OCI-LY7 (cell line): Measurements from ENCODE around the gene SLC6A18. TPM values are rescaled to one million over a fixed set of nuclear protein-coding genes. Genes with fewer than 3 reads are reported as not detected.

Experiments used
- BruUV-seq: library from RNA; stranded (reverse); fragments of 400-500 nt; replicated peaks from 2 replicates; lab custom pipeline; 2021; lab: Mats Ljungman, UMichigan
- CTCF ChIA-PET: fragments of 300-600 bp; sonication (Branson Sonifier 250); formaldehyde crosslinking; loops from one replicate; lab custom pipeline; 2022; ENCODE audit warnings: antibody characterized with exemption; ENCODE audit not compliant: unreplicated experiment; lab: Charles Lee
- POLR2A ChIA-PET: fragments of 300-600 bp; sonication (Branson Sonifier 250); formaldehyde crosslinking; loops from one replicate; lab custom pipeline; 2022; ENCODE audit warnings: antibody characterized with exemption; lab: Charles Lee
- DNase-seq: peaks from one replicate; pipeline ENCODE4 v3.0.0-alpha.2; 2015; ENCODE audit warnings: low spot score
- H2AFZ ChIP-seq: fragments of 200-600 bp; sonication (generic), shearing (Covaris generic); 2 replicates; pipeline ENCODE4 v1.6.1; 2014; ENCODE audit warnings: mild to moderate bottlenecking, antibody characterized with exemption, low read length, moderate library complexity
- H3K27ac ChIP-seq: fragments of 200-600 bp; sonication (generic); 2 replicates; pipeline ENCODE4 v1.5.1; 2014; ENCODE audit warnings: mixed run types, low read depth, mild to moderate bottlenecking, moderate library complexity, low read length, inconsistent platforms; ENCODE audit not compliant: poor library complexity, severe bottlenecking
- H3K36me3 ChIP-seq: fragments of 200-600 bp; sonication (generic); 2 replicates; pipeline ENCODE4 v1.6.1; 2014; ENCODE audit warnings: mild to moderate bottlenecking, antibody characterized with exemption, low read length, moderate library complexity, mixed read lengths; ENCODE audit not compliant: insufficient read depth
- H3K4me1 ChIP-seq: fragments of 200-600 bp; sonication (generic); 2 replicates; pipeline ENCODE4 v1.5.1; 2014; ENCODE audit warnings: mild to moderate bottlenecking, low read length; ENCODE audit not compliant: insufficient read depth, poor library complexity, severe bottlenecking
- H3K4me2 ChIP-seq: fragments of 200-600 bp; sonication (generic); 2 replicates; pipeline ENCODE4 v1.6.1; 2014; ENCODE audit warnings: mild to moderate bottlenecking, low read length
- H3K4me3 ChIP-seq: fragments of 200-600 bp; sonication (generic); 2 replicates; pipeline ENCODE4 v1.5.1; 2014; ENCODE audit warnings: mild to moderate bottlenecking, low read depth, low read length; ENCODE audit not compliant: poor library complexity, severe bottlenecking
- H3K79me2 ChIP-seq: fragments of 200-600 bp; sonication (generic); 2 replicates; pipeline ENCODE4 v1.6.1; 2016; ENCODE audit warnings: low read depth, mild to moderate bottlenecking, low read length, moderate library complexity, mixed read lengths; ENCODE audit not compliant: insufficient read depth
- H3K9me2 ChIP-seq: fragments of 200-600 bp; sonication (generic); 2 replicates; pipeline ENCODE4 v1.6.1; 2016; ENCODE audit warnings: mild to moderate bottlenecking, low read length, mixed read lengths; ENCODE audit not compliant: insufficient read depth
- H3K9me3 ChIP-seq: fragments of 200-600 bp; sonication (generic); 2 replicates; pipeline ENCODE4 v1.6.1; 2014; ENCODE audit warnings: mild to moderate bottlenecking, mixed run types, low read length, mixed read lengths
- H4K20me1 ChIP-seq: fragments of 200-600 bp; sonication (generic); 2 replicates; pipeline ENCODE4 v1.6.1; 2014; ENCODE audit warnings: mild to moderate bottlenecking, antibody characterized with exemption, low read length, moderate library complexity, mixed read lengths; ENCODE audit not compliant: insufficient read depth
- CTCF ChIP-seq: fragments of 200-600 bp; sonication (generic); conservative IDR thresholded peaks from 2 replicates; pipeline ENCODE4 v1.5.1; 2014; ENCODE audit warnings: mild to moderate bottlenecking, antibody characterized with exemption, low read length, moderate library complexity, mixed read lengths
- EZH2phosphoT487 ChIP-seq: fragments of 200-600 bp; sonication (generic); IDR thresholded peaks from 2 replicates; pipeline ENCODE4 v1.6.1; 2018; ENCODE audit warnings: low read depth, borderline replicate concordance, mild to moderate bottlenecking, mixed run types, antibody characterized with exemption, low read length, moderate library complexity, mixed read lengths
- intact Hi-C: fragments of 100-400 bp; cut with micrococcal nuclease; formaldehyde crosslinking; loops from one replicate; pipeline ENCODE4 v1.10.0; 2022; ENCODE audit not compliant: unreplicated experiment
- total RNA-seq, 2 experiments: library from RNA; depleted of rRNA in 1 of 2; stranded (reverse); fragments of >200 nt in 1 of 2; shearing (Covaris generic) in 1 of 2; gene quantifications; 2 replicates each; pipeline ENCODE4 v1.2.3, GENCODE V29; 2014 to 2022

SLC6A18 gene
- total RNA-seq, 2 experiments from 2014 or later = not detected

DNA sequence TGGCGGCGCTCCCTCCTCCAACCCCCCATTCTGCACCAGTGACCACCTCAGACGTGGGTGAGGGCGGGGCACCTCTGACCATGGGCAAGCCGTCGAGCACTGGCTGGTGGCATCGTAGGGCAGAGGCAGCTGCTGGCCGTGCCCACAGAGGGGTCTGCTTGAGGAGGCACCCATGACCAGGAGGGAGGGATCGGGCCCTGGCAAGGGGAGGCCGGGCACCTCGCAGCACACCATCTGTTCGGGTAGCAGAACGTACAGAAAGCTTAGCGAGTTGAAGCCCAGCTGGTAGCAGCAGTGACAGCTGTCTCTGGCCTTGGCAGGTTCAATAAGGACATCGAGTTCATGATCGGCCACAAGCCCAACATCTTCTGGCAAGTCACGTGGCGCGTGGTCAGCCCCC, 4.3 kb upstream of the SLC6A18 start:
- no peak overlapping the region for H3K27ac ChIP-seq
- no peaks in the 10 kb centered on the region for H3K79me2 ChIP-seq
- no peak for TF ChIP-seq CTCF
- no peak for TF ChIP-seq EZH2phosphoT487
- BruUV-seq = no TSS peak
- no peaks in the 10 kb centered on the region for H3K36me3 ChIP-seq
- ChIA-PET POLR2A (interaction anchor here (0.5 kb wide), 1 partner anchor 318 kb away, joined by 4 read pairs; no protein-coding TSS in a partner anchor), CTCF (no interaction called here)
- no peaks in the 10 kb centered on the region for H3K9me2 ChIP-seq
- no peak for DNase-seq
- H2AFZ ChIP-seq = no peak overlapping the region
- H3K4me2 ChIP-seq = no peak overlapping the region
- intact Hi-C loops = no loop called here
- no peaks in the 10 kb centered on the region for H3K9me3 ChIP-seq
- no peaks in the 10 kb centered on the region for H4K20me1 ChIP-seq
- H3K4me3 ChIP-seq = no peak overlapping the region
- H3K4me1 ChIP-seq = no peaks in the 10 kb centered on the region

GRCh38 chr5:1221721-1222120, 3.5 kb upstream of the SLC6A18 start:
- Histone ChIP-seq H4K20me1 (no peaks in the 10 kb centered on the region), H3K79me2 (no peaks in the 10 kb centered on the region), H2AFZ (no peak overlapping the region), H3K4me2 (no peak overlapping the region), H3K9me2 (no peaks in the 10 kb centered on the region), H3K4me1 (no peaks in the 10 kb centered on the region), H3K9me3 (no peaks in the 10 kb centered on the region), H3K27ac (no peak overlapping the region), H3K4me3 (no peak overlapping the region), H3K36me3 (no peaks in the 10 kb centered on the region)
- ChIA-PET POLR2A (no interaction called here), CTCF (no interaction called here)
- no TSS peak for BruUV-seq
- DNase-seq = no peak
- TF ChIP-seq CTCF = no peak
- TF ChIP-seq EZH2phosphoT487 = no peak
- intact Hi-C loops = no loop called here

DNA sequence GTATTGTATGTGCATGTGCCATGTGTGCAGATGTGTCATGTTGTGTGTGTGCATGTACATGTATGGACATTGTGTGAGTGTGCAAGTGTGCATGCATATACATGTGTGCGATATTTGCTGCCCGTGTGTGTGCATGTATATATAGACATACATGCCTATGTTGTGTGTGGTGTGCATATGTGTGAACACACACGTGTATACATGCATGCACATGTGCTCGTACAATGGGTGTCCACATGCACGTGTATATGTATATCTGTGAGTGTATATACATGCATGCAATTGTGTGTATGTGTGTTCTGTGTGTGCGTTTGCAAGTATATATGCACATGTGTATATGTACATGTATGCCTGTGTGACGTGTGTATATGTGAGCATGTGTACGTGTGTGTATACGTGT, 3.0 kb upstream of the SLC6A18 start:
- H3K4me3 ChIP-seq = no peak overlapping the region
- TF ChIP-seq CTCF = no peak
- TF ChIP-seq EZH2phosphoT487 = no peak
- no peak overlapping the region for H2AFZ ChIP-seq
- intact Hi-C loops = no loop called here
- BruUV-seq = no TSS peak
- H3K4me2 ChIP-seq = no peak overlapping the region
- no peak overlapping the region for H3K27ac ChIP-seq
- no peaks in the 10 kb centered on the region for H3K4me1 ChIP-seq
- CTCF ChIA-PET = no interaction called here
- POLR2A ChIA-PET = no interaction called here
- no peak for DNase-seq
- H3K79me2 ChIP-seq = no peaks in the 10 kb centered on the region
- no peaks in the 10 kb centered on the region for H4K20me1 ChIP-seq
- no peaks in the 10 kb centered on the region for H3K9me2 ChIP-seq
- no peaks in the 10 kb centered on the region for H3K9me3 ChIP-seq
- no peaks in the 10 kb centered on the region for H3K36me3 ChIP-seq
